ENCODE data around the gene SPRR2D. TPM values are rescaled to one million over a fixed set of nuclear protein-coding genes. Genes with fewer than 3 reads are reported as not detected.

Gene SPRR2D
- total RNA-seq, 2 experiments from 2014 or later = not detected

GRCh38 chr1:152998476-152998875 lies 42.4 kb downstream of the SPRR2D start:
- Mint-ChIP-seq H3K27ac (no peak overlapping the region), H3K27me3 (peaks cover 28% of the 10 kb centered on the region), H3K4me1 (ENCODE audit: low read depth) (no peaks in the 10 kb centered on the region), H3K36me3 (ENCODE audit: low read depth) (no peaks in the 10 kb centered on the region), H3K4me3 (no peak overlapping the region), H3K9me3 (no peaks in the 10 kb centered on the region)
- no peak for TF ChIP-seq CTCF (IDR thresholded peaks at IDR 0.05)
- POLR2A ChIA-PET = no interaction called here
- CTCF ChIA-PET = no interaction called here
- Histone ChIP-seq H3K36me3 (ENCODE audit: insufficient read depth, low read length) (no peaks in the 10 kb centered on the region), H3K9me3 (ENCODE audit: control insufficient read depth in 1 of 2, insufficient read depth in 1 of 2, low read length in 2 of 2) (no peaks in the 10 kb centered on the region), H3K4me3 (ENCODE audit: low read length) (no peak overlapping the region), H3K27ac (ENCODE audit: low read depth in 1 of 2, low read length in 2 of 2) (no peak overlapping the region), H3K4me1 (ENCODE audit: insufficient read depth, low read length) (no peaks in the 10 kb centered on the region), H3K27me3 (ENCODE audit: control insufficient read depth in 1 of 2, insufficient read depth in 2 of 2, low read length in 2 of 2) (peaks cover 0 to 2% of the 10 kb centered on the region in 2 experiments)
- DNase-seq = no peak
- no peak for ATAC-seq (ENCODE audit: poor library complexity)
- intact Hi-C loops (cut with DNase I, micrococcal nuclease) = no loop called here

- no peaks in the 10 kb centered on the region for H3K9me3 ChIP-seq (ENCODE audit: control insufficient read depth in 1 of 2, insufficient read depth in 1 of 2, low read length in 2 of 2)
- intact Hi-C loops (cut with DNase I, micrococcal nuclease) = no loop called here
- no peaks in the 10 kb centered on the region for H3K4me1 ChIP-seq (ENCODE audit: insufficient read depth, low read length)
- CTCF ChIA-PET = no interaction called here
- H3K4me3 ChIP-seq (ENCODE audit: low read length) = no peak overlapping the region
- DNase-seq = no peak
- no peaks in the 10 kb centered on the region for H3K36me3 Mint-ChIP-seq (ENCODE audit: low read depth)
- no peak for TF ChIP-seq CTCF (IDR thresholded peaks at IDR 0.05)
- peaks cover 0 to 2% of the 10 kb centered on the region in 2 experiments for H3K27me3 ChIP-seq (ENCODE audit: control insufficient read depth in 1 of 2, insufficient read depth in 2 of 2, low read length in 2 of 2)
- POLR2A ChIA-PET = no interaction called here
- H3K4me3 Mint-ChIP-seq = no peak overlapping the region
- no peak overlapping the region for H3K27ac Mint-ChIP-seq
- no peak for ATAC-seq (ENCODE audit: poor library complexity)
- H3K36me3 ChIP-seq (ENCODE audit: insufficient read depth, low read length) = no peaks in the 10 kb centered on the region
- no peaks in the 10 kb centered on the region for H3K4me1 Mint-ChIP-seq (ENCODE audit: low read depth)
- peaks cover 30% of the 10 kb centered on the region for H3K27me3 Mint-ChIP-seq
- no peak overlapping the region for H3K27ac ChIP-seq (ENCODE audit: low read depth in 1 of 2, low read length in 2 of 2)
- H3K9me3 Mint-ChIP-seq = no peaks in the 10 kb centered on the region
Measured at GRCh38 chr1:152997901-152998300, 43.0 kb downstream of the SPRR2D start.

GRCh38 chr1:152996633-152997400 lies 44.1 kb downstream of the SPRR2D start:
- POLR2A ChIA-PET = no interaction called here
- CTCF ChIA-PET = no interaction called here
- no peaks in the 10 kb centered on the region for H3K9me3 Mint-ChIP-seq
- H3K36me3 ChIP-seq (ENCODE audit: insufficient read depth, low read length) = no peaks in the 10 kb centered on the region
- no peaks in the 10 kb centered on the region for H3K36me3 Mint-ChIP-seq (ENCODE audit: low read depth)
- H3K4me3 ChIP-seq (ENCODE audit: low read length) = no peak overlapping the region
- DNase-seq (no peak), ATAC-seq (ENCODE audit: poor library complexity) (no peak)
- H3K27me3 Mint-ChIP-seq = peaks cover 30% of the 10 kb centered on the region
- no peak for TF ChIP-seq CTCF (IDR thresholded peaks at IDR 0.05)
- H3K4me1 Mint-ChIP-seq (ENCODE audit: low read depth) = no peaks in the 10 kb centered on the region
- H3K27ac Mint-ChIP-seq = no peak overlapping the region
- no peak overlapping the region for H3K4me3 Mint-ChIP-seq
- H3K27me3 ChIP-seq (ENCODE audit: control insufficient read depth in 1 of 2, insufficient read depth in 2 of 2, low read length in 2 of 2) = peaks cover 2 to 4% of the 10 kb centered on the region in 2 experiments
- no peaks in the 10 kb centered on the region for H3K9me3 ChIP-seq (ENCODE audit: control insufficient read depth in 1 of 2, insufficient read depth in 1 of 2, low read length in 2 of 2)
- H3K27ac ChIP-seq (ENCODE audit: low read depth in 1 of 2, low read length in 2 of 2) = no peak overlapping the region
- intact Hi-C loops (cut with DNase I, micrococcal nuclease) = no loop called here
- no peaks in the 10 kb centered on the region for H3K4me1 ChIP-seq (ENCODE audit: insufficient read depth, low read length)
